SK-N-SH treated with all-trans-retinoic acid at 6 μM for 48 hours (cell line): ENCODE data around the gene ST3GAL4.

Experiments
- ATAC-seq: fragments of 200-7000 bp; cut with Tn5 transposase; 3 replicates; pipeline ENCODE4 v1.9.1; 2020; ENCODE audit warnings: mild to moderate bottlenecking, moderate library complexity
- ARNTL ChIP-seq: fragments of 450-650 bp; formaldehyde crosslinking; IDR thresholded peaks from 2 replicates; pipeline ENCODE4 v1.5.0; 2020; ENCODE audit warnings: low read depth, mild to moderate bottlenecking, moderate library complexity, borderline replicate concordance
- BACH2 ChIP-seq: fragments of 250-450 bp; sonication (Bioruptor Pico); IDR thresholded peaks from 2 replicates; pipeline ENCODE4 v1.9.0; 2021; ENCODE audit warnings: mild to moderate bottlenecking, borderline replicate concordance
- CSDC2 ChIP-seq: fragments of 250-450 bp; sonication (Bioruptor Pico); IDR thresholded peaks from 2 replicates; pipeline ENCODE4 v1.5.0; 2020; ENCODE audit warnings: mild to moderate bottlenecking, moderate library complexity
- CSRNP3 ChIP-seq: fragments of 250-450 bp; sonication (Bioruptor Pico); IDR thresholded peaks from 2 replicates; pipeline ENCODE4 v1.5.1; 2021; ENCODE audit warnings: mild to moderate bottlenecking, moderate library complexity
- ESRRG ChIP-seq: fragments of 250-450 bp; sonication (Bioruptor Pico); IDR thresholded peaks from 2 replicates; pipeline ENCODE4 v1.6.1; 2021; ENCODE audit warnings: mild to moderate bottlenecking
- GLIS3 ChIP-seq: fragments of 250-450 bp; sonication (Bioruptor Pico); IDR thresholded peaks from 2 replicates; pipeline ENCODE4 v1.5.0; 2020; ENCODE audit warnings: mild to moderate bottlenecking, moderate library complexity
- ISL1 ChIP-seq: fragments of 250-450 bp; sonication (Bioruptor Pico); IDR thresholded peaks from 2 replicates; pipeline ENCODE4 v2.1.2; 2022; ENCODE audit warnings: mild to moderate bottlenecking, moderate library complexity
- POU6F1 ChIP-seq: fragments of 250-450 bp; sonication (Bioruptor Pico); IDR thresholded peaks from 2 replicates; pipeline ENCODE4 v1.8.0; 2021; ENCODE audit warnings: low read depth, mild to moderate bottlenecking, moderate library complexity, borderline replicate concordance
- PPARA ChIP-seq: fragments of 250-450 bp; sonication (Bioruptor Pico); IDR thresholded peaks from 2 replicates; pipeline ENCODE4 v1.5.0; 2020; ENCODE audit warnings: mild to moderate bottlenecking, borderline replicate concordance
- RARB ChIP-seq: fragments of 250-450 bp; sonication (Bioruptor Pico); IDR thresholded peaks from 2 replicates; pipeline ENCODE4 v1.8.0; 2021; ENCODE audit warnings: mild to moderate bottlenecking, moderate library complexity
- SNAI2 ChIP-seq: fragments of 250-450 bp; sonication (Bioruptor Pico); IDR thresholded peaks from 2 replicates; pipeline ENCODE4 v1.5.0; 2020; ENCODE audit warnings: mild to moderate bottlenecking, moderate library complexity
- TCF4 ChIP-seq: fragments of 250-450 bp; sonication (Bioruptor Pico); IDR thresholded peaks from 2 replicates; pipeline ENCODE4 v1.8.0; 2021; ENCODE audit warnings: mild to moderate bottlenecking, moderate library complexity, borderline replicate concordance
- TOX ChIP-seq: fragments of 250-450 bp; sonication (Bioruptor Pico); IDR thresholded peaks from 2 replicates; pipeline ENCODE4 v1.8.0; 2021; ENCODE audit warnings: mild to moderate bottlenecking, moderate library complexity, borderline replicate concordance
- TSHZ2 ChIP-seq: fragments of 250-450 bp; sonication (Bioruptor Pico); IDR thresholded peaks from 2 replicates; pipeline ENCODE4 v1.5.0; 2020; ENCODE audit warnings: mild to moderate bottlenecking, moderate library complexity
- ZC3H10 ChIP-seq: fragments of 250-450 bp; sonication (Bioruptor Pico); IDR thresholded peaks from 2 replicates; pipeline ENCODE4 v1.5.1; 2021; ENCODE audit warnings: mild to moderate bottlenecking, moderate library complexity
- ZFP3 ChIP-seq: fragments of 250-450 bp; sonication (Bioruptor Pico); IDR thresholded peaks from 2 replicates; pipeline ENCODE4 v1.5.0; 2020; ENCODE audit warnings: mild to moderate bottlenecking, moderate library complexity
- ZFP30 ChIP-seq: fragments of 450-650 bp; formaldehyde crosslinking; IDR thresholded peaks from 2 replicates; pipeline ENCODE4 v1.5.0; 2022; ENCODE audit warnings: mild to moderate bottlenecking, moderate library complexity
- ZNF565 ChIP-seq: fragments of 450-650 bp; formaldehyde crosslinking; conservative IDR thresholded peaks from 2 replicates; pipeline ENCODE4 v1.5.0; 2020; ENCODE audit warnings: low read depth, mild to moderate bottlenecking, moderate library complexity
- ZNF70 ChIP-seq: fragments of 450-650 bp; formaldehyde crosslinking; IDR thresholded peaks from 2 replicates; pipeline ENCODE4 v1.5.0; 2020; ENCODE audit warnings: mild to moderate bottlenecking, moderate library complexity
- ZNF8 ChIP-seq: fragments of 450-650 bp; formaldehyde crosslinking; IDR thresholded peaks from 2 replicates; pipeline ENCODE4 v1.5.0; 2020; ENCODE audit warnings: mild to moderate bottlenecking, moderate library complexity
- TF ChIP-seq, protein P1 (sequence below): fragments of 250-450 bp; sonication (Bioruptor Pico); IDR thresholded peaks from 2 replicates; pipeline ENCODE4 v1.8.0; 2020; ENCODE audit warnings: mild to moderate bottlenecking, moderate library complexity, borderline replicate concordance

The ST3GAL4 gene

GRCh38 chr11:126336138-126336541, 19.3 kb upstream of the ST3GAL4 start:
- ATAC-seq, result no peak
- TF ChIP-seq POU6F1 (CRISPR knock-in tag) (no peak), ZNF8 (CRISPR knock-in tag) (no peak), ZFP30 (CRISPR knock-in tag) (no peak), SNAI2 (CRISPR knock-in tag) (no peak), ZC3H10 (no peak), TSHZ2 (CRISPR knock-in tag) (no peak), BACH2 (no peak), CSRNP3 (CRISPR knock-in tag) (no peak), PPARA (CRISPR knock-in tag) (no peak), TCF4 (CRISPR knock-in tag) (no peak), ARNTL (CRISPR knock-in tag) (no peak), ESRRG (CRISPR knock-in tag) (no peak), CSDC2 (CRISPR knock-in tag) (no peak), ZFP3 (CRISPR knock-in tag) (no peak)
- TF ChIP-seq, protein P1, sequence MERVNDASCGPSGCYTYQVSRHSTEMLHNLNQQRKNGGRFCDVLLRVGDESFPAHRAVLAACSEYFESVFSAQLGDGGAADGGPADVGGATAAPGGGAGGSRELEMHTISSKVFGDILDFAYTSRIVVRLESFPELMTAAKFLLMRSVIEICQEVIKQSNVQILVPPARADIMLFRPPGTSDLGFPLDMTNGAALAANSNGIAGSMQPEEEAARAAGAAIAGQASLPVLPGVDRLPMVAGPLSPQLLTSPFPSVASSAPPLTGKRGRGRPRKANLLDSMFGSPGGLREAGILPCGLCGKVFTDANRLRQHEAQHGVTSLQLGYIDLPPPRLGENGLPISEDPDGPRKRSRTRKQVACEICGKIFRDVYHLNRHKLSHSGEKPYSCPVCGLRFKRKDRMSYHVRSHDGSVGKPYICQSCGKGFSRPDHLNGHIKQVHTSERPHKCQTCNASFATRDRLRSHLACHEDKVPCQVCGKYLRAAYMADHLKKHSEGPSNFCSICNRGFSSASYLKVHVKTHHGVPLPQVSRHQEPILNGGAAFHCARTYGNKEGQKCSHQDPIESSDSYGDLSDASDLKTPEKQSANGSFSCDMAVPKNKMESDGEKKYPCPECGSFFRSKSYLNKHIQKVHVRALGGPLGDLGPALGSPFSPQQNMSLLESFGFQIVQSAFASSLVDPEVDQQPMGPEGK (CRISPR knock-in tag), result no peak

GRCh38 chr11:126336671-126337101, 18.8 kb upstream of the ST3GAL4 start:
- ATAC-seq, result no peak; the same call in 2 of the 3 replicates
- no peak for TF ChIP-seq ZFP3 (CRISPR knock-in tag)
- no peak for TF ChIP-seq POU6F1 (CRISPR knock-in tag)
- TF ChIP-seq TCF4 (CRISPR knock-in tag), result no peak
- no peak for TF ChIP-seq ZC3H10
- no peak for TF ChIP-seq CSRNP3 (CRISPR knock-in tag)
- no peak for TF ChIP-seq SNAI2 (CRISPR knock-in tag)
- TF ChIP-seq TOX (CRISPR knock-in tag), result no peak
- TF ChIP-seq CSDC2 (CRISPR knock-in tag), result no peak
- TF ChIP-seq TSHZ2 (CRISPR knock-in tag), result no peak
- TF ChIP-seq, protein P1 (CRISPR knock-in tag), result no peak
- no peak for TF ChIP-seq GLIS3 (CRISPR knock-in tag)
- TF ChIP-seq ZNF565, result no peak
- no peak for TF ChIP-seq PPARA (CRISPR knock-in tag)
- TF ChIP-seq ZNF70 (CRISPR knock-in tag), result no peak
- TF ChIP-seq BACH2, result no peak
- TF ChIP-seq ZNF8 (CRISPR knock-in tag), result no peak
- TF ChIP-seq RARB (CRISPR knock-in tag), result no peak
- TF ChIP-seq ISL1 (CRISPR knock-in tag), result no peak
